C4-2B (cell line): Measurements from ENCODE around the gene HECW1.

Source experiments
- CTCF ChIP-seq: fragments of 450-650 bp; conservative IDR thresholded peaks from 2 replicates; pipeline ENCODE4 v1.5.1; 2017; ENCODE audit warnings: mild to moderate bottlenecking
- ZFX ChIP-seq: fragments of 450-650 bp; IDR thresholded peaks from 2 replicates; pipeline ENCODE4 v1.6.1; 2017

- TF ChIP-seq CTCF (no peak), ZFX (no peak)
Observed at GRCh38 chr7:43396187-43396740, 283.8 kb downstream of the HECW1 start.
